GM19035 (cell line): ENCODE data around the gene LIMS2.
A peak's percentile ranks its signal among the peaks of the same experiment; 100 is the strongest.

Source experiments
- ATAC-seq: cut with Tn5 transposase; IDR thresholded peaks from one replicate; pipeline ENCODE4 v1.9.1; 2021; ENCODE audit not compliant: unreplicated experiment

The LIMS2 gene

DNA sequence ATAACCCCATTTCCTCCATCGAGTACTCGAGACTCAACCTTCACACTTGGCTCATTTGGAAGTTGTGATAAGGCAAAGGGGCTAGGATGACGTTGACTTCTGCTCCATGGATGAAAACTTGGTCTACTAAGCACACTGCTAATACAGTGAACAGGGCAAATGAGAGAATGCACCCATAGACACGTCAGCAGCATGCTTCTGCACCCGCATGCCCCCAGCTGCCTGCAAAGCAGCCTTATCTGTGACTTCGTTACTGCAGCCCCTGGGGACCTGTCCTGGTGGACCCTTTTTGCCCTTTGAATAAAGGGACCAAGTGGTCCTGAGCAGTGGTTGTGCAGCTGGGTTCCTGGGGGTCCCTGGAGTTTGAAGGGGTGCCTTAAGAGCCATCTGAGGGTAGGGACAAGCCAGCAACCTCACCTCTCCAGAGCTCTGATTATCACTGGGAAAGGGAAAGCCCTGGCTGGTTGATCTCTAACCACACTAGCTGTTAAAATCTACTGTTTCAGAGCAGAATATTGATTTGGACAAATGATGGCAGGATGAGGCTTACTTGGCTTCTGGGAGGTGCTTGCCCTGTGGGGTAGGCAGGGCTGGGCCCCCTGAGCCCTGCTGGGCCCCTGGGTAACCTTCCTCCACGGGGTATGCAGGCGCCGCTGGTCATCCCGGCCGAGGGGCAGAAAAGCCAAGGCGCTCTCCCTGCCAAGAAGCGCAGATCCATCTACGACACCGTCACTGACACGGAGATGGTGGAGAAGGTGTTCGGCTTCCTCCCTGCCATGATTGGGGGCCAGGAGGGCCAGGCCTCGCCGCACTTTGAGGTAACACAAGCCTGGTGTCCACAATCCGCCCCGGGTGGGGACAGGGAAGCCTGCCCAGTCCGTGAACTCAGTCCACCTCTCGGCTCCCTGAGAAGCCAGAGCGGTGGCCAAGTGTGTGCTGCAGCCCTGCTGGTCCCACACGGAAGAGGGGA is 67.0 kb downstream of the LIMS2 start:
- no peak for ATAC-seq

DNA sequence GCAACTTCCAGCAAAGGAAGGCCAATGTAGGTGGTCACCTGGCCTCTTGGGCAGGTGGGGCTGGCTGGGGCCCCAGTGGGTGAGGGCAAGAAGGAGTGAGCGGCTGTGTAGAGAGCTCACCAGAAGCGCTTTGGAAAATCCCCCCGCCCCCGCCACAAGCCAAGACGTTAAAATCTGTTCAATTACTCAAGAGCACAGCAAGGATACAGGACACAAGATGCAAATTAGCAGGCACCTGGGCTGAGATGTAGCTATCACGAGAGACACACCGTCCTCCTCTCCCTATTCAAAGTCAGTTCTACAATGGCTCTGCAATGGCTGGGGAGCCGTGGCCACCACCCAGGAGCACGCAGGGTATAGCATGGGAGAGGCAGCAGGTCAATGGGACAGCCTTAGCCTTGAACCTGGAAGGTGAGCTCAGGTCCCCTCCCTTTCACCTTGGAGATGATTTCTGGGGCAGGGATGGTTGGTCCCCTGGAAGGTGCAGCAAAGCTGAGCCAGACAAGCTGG is 67.9 kb downstream of the LIMS2 start:
- no peak for ATAC-seq

DNA sequence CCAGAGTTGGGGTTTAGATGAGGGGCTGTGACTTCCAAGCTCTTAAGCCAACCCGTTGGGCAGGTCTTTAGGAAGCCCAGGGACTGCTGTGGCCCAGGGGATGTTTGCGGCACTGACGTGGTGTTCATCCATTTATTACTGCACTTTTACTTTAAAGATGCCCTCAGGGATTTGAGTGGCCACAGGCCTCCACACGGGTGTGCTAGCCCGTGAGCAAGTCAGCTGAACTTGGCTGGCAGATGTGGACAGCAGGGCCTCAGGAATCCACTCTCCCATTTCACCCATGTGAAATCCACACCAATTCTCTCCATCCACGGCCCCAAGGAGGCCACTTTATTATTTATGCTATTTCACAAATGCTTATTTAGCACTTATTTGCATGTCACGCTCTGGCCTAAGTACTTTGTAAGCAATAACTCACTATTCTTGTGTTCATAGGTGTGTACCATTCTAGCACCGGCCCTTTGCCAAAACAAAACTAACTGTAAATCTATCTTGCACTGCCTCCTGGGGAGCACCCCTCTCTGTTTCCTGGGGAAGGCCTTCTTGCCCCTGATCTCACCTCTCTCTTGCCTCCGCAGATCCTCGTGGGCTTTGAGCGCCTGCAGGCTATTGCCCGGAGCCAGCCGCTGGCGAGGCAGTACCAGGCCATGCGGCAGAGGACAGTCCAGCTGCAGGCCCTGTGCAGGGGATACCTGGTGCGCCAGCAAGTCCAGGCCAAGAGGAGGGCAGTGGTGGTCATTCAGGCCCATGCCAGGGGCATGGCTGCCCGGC is 68.5 kb downstream of the LIMS2 start:
- no peak for ATAC-seq

DNA sequence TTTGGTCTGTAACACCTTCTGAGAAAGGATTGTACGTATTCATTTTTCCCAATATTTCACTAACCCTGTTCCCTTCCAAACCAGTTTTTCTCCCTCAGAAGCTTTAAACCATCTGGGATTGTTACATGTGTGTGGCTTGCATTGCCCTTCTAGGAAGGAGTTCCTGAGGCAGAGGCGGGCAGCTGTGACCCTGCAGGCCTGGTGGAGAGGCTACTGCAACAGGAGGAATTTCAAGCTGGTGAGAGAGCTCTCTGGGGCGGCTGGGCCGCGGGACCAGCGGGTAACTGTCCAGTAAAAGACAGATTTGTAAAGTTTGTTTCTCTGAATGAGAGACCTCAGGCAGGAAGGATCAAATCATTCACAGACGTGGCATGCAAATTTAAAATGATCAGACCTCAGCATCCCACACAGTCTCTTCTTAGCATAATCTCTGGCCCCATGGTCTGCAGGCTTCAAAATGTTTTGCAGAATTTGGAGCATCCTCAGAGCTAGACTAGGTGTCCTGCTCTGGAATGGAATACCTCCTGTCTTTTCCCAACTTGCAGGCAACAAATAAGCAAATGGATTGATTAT is 69.6 kb downstream of the LIMS2 start:
- no peak for ATAC-seq

DNA sequence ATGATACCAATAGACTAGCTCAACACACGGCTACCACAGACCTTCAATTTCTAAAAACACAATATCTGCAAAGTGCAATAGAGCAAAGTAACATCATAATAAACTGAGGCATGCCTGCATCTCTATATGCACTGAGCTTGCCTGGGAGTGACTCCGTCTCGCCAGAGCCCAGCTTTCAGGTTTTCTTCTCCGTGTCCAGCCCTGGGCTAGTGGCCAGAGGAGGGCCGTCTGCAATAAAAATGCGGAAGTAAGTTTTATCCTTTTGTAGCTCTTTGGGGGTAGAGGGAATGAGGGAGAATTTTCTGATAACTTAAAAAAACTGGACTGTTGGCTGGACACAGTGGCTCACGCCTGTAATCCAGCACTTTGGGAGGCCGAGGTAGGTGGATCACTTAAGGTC is 70.3 kb downstream of the LIMS2 start:
- ATAC-seq: no peak

DNA sequence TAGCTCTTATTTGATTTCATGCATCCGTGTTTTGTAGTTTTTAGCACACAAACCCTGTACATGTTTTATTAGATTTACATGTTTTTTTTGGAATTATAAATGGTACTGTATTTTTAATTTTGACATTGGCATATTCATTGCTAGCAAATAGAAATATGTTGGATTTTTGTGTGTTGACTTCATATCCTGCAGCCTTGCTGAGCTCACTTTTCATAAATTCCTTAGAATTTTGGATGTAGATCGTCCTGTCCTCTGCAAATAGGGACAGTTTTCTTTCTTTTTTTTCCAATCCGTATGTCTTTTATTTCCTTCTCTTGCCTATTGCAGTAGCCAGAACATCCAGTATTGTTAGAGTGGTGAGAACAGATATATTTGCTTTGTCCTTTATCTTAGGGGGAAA is 76.1 kb downstream of the LIMS2 start:
- ATAC-seq: no peak

DNA sequence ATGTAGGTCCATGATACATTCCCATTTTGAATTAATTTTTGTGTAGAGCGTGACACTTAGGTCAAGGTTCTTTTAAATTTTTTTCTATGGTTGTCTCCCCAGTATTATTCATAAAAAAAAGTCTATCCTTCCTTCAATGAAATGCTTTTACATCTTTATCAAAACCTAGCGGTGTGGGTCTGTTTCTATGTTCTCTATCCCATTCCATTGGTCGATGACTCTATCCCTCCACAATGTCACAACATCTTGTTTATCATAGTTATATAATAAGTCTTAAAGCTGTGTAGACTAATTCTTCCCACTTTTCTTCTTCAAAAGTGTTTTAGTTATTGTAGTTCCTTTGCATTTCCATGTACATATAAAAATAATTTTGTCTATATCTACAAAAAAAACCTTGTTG is 76.6 kb downstream of the LIMS2 start:
- ATAC-seq: no peak

DNA sequence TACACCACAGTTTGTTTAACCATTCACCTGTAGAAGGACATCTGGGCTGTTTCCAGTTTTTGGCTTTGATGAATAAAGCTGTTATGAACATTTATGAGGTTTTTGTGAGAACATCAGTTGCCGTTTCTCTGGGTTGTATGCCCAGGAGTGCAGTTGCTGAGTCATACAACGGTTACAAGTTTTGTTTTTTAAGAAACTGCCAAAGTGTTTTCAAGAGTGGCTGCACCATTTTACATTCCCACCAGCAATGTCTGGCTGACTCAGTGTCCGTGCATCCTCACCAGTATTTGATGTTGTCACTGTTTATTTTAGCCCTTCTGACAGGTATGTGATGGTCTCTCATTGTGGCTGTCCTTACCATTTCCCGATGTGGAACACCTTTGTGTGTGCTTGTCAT is 77.3 kb downstream of the LIMS2 start:
- no peak for ATAC-seq

DNA sequence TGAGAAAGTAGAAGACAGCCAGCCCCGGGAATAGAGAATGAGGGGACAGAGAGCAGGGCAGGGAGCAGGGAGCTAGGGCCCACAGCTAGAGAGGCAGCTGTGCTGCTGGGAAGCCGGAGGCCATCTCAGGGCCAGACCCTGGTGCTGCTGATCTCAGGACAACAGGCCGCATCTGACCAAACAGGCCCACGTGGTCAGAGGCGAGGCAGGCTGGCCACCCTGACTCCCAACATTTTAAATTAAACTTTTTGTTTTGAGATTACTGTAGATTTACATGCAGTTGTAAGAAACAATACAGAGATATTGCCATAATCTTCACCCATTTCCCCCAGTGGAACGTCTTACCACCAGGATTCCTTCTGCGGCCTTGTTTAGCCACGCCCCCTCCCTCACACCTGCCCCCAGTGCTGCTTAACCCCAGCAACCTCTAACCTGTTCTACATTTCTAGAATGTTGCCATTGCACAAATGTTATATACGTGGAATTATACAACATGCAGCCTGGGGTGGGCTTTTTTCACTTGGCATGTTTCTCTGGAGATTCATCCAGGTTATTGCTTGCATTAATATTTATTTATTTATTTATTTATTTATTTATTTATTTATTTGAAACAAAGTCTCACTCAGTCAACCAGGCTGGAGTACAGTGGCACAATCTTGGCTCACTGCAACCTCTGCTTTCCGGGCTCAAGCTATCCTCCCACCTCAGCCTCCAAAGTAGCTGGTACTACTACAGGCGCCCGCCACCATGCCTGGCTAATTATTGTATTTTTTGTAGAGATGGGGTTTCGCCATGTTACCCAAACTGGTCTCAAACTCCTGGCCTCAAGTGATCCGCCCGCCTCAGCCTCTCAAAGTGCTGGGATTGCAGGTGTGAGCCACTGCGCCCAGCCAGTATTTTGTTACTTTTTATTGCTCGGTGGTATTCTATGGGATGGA is 78.0 kb downstream of the LIMS2 start:
- ATAC-seq: no peak

DNA sequence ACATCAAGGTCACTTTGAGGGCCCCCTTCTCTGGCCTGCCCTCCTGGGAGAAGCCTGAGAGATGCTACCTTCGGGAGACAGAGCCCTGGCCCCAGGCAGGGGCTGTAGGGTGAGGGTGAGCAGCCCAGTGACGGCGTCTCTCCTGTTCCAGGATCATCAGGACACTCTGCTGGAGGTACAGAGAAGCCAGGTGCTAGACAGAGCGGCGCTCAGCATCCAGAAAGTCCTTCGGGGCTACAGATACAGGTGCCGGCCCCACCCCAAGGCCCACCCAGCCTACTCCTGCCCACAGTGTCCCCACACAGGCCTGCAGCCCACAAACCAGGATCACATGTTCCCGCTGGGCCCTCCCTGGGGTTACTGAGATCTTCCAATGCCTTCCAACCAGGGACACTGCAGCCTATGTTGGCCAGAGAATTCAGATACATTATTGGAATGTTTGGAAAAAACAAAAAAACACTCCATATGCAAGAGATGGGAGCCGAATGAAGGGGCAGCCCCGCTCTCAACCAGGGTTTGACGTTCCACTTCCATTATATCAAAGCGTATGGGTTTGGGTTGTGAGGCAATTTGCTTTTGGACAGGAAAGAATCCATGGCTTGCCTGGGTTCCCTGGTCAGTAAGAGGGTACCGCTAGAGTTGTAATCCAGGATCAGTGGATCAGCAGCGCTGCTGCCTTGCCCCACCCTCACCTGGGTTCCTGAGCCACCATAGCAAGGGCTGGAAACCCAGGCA is 78.9 kb downstream of the LIMS2 start:
- ATAC-seq: no peak

DNA sequence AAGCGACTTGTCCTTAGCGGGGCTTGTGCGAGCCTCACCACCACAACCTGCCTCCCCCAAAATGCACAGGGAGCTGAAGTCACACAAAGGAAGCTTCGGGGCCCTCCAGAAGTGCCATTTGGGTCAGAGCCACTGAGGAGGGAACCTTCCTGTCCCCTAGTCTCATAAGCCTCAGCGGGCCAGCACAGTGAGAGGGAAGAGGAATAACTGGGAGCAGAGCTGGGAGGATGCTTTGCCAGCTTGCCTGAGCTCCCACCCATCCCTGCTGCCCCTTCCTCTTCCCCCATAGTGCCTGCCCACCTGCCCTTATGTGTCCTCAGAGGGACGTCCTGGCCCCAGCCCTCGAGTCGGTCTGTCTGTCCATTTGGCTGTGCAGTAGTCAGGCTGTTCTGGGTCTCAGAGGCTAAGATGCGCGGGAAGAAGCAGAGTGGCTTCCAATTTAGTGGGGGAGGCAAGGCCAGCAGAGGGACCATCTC is 81.2 kb downstream of the LIMS2 start:
- no peak for ATAC-seq

DNA sequence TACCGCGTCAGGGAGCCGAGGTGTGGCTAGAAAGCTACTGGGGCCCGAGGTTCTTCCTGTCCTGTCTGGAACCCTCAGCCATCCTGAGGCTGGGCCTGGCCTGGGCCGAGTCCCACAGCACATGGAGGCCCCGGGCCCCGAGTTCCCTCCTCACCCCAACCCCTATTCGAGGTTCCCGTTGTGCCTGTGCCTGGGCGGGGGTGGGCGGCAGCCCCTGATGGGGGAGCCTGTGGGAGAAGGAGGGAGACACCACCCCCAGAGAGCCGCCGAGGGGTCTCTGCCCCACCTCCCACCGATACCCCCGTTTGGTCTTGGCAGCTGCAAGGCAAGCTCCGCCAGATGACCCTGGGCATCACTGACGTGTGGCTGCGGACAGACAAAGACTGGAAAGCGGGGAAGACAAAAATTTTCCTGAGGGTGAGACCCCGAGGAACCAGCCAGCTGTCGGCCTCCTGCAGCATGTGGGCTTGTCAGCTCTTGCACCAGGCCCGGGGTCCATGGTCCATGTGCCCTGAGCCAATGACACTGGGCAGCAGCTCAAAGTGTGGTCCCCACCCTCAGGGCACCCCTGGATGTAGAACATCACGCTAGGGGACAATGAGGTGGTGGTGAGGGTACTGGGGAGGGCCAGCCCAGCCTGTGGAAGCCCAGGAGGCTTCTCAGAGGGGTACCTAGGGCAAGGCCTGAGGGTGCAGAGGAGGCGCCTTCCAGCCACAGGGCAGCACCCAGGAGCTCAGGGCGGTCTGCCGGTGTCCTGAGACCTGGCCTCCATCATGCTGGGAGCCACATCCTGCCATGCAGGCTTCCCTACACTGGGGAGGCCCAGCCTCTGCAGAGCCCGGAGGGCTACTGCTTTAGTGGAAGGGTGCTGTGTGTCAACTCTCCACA is 81.9 kb downstream of the LIMS2 start:
- ATAC-seq: no peak

DNA sequence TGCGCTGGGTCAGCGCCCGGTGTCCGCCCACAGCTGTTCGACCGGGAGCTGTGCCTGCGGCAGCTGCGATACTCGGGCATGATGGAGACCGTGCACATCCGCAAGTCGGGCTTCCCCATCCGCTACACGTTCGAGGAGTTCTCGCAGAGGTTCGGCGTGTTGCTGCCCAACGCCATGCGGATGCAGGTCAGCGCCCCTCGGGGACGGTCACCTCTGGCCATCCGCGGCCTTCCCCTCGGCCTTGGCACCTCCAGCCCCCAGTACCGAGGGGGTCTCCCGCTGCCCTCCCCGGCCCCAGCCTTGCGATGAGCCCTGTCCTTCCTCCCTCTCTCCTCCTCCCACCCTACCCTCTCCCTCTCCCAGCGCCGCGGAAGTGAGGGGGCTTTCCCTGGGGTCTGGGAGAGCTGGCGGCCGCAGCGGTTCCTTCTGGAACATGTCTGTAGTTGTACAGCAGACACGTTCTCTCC is 82.5 kb downstream of the LIMS2 start:
- no peak for ATAC-seq

DNA sequence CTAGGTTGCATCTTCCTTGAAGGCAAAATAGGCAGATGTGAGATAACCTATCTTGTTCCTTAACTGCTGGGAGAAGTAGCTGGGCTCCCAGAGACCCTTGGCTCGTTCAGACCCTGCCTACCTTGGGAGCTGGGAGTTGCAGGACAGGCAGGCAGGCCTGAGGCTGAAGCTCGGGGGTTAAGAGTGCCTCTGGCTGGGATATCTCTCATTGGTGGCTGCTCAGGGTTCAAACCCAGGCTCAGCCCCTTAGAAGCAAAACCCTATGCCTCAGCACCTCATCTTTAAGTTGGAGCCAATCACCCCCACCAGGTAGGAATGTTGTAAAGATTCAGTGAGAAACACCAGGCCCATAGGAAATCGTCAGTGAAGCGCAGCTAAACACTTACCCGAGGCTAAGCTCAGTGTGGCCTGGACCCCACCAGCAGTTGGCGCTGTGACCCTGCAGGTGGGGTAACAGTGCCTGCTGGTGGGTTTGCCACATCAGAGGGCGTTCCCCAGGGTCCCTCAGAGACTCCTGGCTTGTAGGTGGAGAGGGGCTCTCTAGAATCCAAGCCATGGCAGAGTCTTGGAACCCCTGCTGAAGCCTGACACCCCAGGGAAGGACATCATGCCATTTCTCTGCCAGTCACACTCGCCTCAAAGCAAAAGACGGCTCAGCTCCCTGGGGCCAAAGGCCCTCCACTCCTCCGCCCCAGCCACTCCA is 84.0 kb downstream of the LIMS2 start:
- peak; percentile 74 for ATAC-seq

DNA sequence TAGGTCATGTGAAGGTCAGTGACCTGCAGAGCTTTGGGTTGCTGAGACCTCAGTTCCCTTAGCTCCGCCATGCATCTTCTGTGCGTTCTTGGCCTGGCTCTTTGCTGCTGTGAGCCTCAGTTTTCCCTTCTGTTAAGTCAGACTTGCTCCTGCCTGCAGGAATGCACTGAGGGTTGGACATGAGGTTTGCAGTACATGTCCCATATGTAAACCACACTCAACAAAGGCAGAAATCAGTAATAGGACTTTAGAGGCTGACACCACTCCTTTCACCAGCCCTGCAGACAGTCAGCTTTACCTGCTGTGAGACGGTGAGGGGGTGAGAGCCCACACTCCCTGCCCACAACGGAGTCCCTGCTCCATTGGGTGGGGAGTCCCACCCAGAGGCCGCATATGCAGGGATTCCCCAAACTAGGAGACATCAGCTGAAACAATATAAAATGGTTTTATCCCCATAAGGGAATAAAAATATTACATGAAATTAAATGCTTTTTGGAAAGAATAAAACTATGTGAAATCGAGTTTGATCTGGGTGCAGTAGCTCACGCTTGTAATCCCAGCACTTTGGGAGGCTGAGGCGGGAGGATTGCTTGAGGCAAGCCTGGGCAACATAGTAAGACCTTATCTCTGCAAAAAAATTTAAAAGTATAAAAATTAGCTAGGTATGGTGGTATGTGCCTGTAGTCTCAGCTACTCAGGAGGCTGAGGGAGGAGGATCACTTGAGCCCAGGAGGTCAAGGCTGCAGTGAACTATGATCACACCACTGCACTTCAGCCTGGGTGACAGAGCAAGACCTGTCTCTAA is 84.7 kb downstream of the LIMS2 start:
- ATAC-seq: no peak

DNA sequence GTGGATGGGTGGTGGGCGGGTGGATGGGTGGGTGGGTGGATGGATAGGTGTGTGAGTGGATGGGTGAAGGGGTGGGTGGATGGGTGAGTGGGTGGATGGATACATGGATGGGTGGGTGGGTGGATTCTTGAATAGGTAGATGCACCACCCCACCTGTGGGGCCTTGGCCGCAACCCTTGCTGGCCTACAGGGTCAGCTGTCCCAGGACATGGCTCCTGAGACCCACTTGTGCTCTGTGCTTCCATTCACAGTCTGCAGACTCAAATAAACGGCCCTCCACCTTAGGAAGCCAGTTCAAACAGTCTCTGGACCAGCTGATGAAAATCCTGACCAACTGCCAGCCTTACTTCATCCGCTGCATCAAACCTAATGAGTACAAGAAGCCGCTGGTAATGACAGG is 85.5 kb downstream of the LIMS2 start:
- no peak for ATAC-seq

DNA sequence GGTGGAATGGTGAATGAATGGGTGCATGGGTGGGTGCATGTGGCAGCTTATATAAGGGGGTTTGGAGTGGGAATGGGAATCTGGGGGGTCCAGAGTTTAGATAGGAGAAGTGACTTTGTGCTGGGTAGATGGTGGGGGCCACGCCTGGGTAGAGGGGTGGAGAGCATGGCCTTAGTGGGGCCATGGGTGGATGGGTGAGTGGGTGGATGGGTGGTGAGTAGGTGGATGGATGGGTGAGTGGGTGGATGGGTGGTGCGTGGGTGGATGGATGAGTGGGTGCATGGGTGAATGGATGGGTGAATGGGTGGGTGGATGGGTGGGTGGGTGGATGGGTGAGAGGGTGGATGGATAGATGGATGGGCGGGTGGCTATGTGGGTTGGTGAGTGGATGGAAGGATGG is 86.0 kb downstream of the LIMS2 start:
- ATAC-seq: no peak
